HepG2 (cell line): ENCODE data around the gene PSMB1. TPM values are rescaled to one million over a fixed set of nuclear protein-coding genes. Genes with fewer than 3 reads are reported as not detected.

Experiments used
- HNRNPL ChIP-seq: fragments of 200-400 bp; formaldehyde crosslinking; IDR thresholded peaks from 2 replicates; pipeline ENCODE4 v1.6.1; 2017; ENCODE audit warnings: mild to moderate bottlenecking, low read depth, low read length
- KLF15 ChIP-seq: sonication (generic); formaldehyde crosslinking; IDR thresholded peaks from 2 replicates; pipeline ENCODE4 v1.8.1; 2023; ENCODE audit warnings: borderline replicate concordance, mild to moderate bottlenecking, inconsistent platforms, missing genetic modification reagents, mixed read lengths
- NONO ChIP-seq, 2 experiments: fragments of 450-650 bp in 1 of 2; sonication (generic) in 1 of 2; formaldehyde crosslinking in 1 of 2; IDR thresholded peaks in 1 of 2; conservative IDR thresholded peaks in 1 of 2; 2 replicates each; pipeline versions ENCODE4 v1.6.1 to v1.8.0; 2017 to 2022; ENCODE audit warnings: mild to moderate bottlenecking in 1 of 2, missing genetic modification reagents in 1 of 2, moderate library complexity in 1 of 2
- PHF21A ChIP-seq: sonication (generic); formaldehyde crosslinking; IDR thresholded peaks from 2 replicates; pipeline ENCODE4 v1.5.0; 2020; ENCODE audit warnings: mild to moderate bottlenecking, missing genetic modification reagents
- PPARG ChIP-seq: conservative IDR thresholded peaks from 2 replicates; pipeline ENCODE4 v1.6.1; 2016; ENCODE audit warnings: missing biosample characterization, missing genetic modification reagents
- REPIN1 ChIP-seq: sonication (generic); formaldehyde crosslinking; IDR thresholded peaks from 2 replicates; pipeline ENCODE4 v1.8.0; 2022; ENCODE audit warnings: missing genetic modification reagents, low read depth, mild to moderate bottlenecking, borderline replicate concordance
- SMC3 ChIP-seq: IDR thresholded peaks from 2 replicates; pipeline ENCODE4 v1.6.1; 2011; ENCODE audit warnings: low read length, improper control_type of control experiment
- ZFY ChIP-seq: sonication (generic); formaldehyde crosslinking; IDR thresholded peaks from 2 replicates; pipeline ENCODE4 v1.4.0; 2020; ENCODE audit warnings: missing genetic modification reagents
- ZFYVE20 ChIP-seq: sonication (generic); formaldehyde crosslinking; IDR thresholded peaks from 2 replicates; pipeline ENCODE4 v1.8.0; 2023; ENCODE audit warnings: low read depth, mild to moderate bottlenecking, moderate library complexity, missing genetic modification reagents, borderline replicate concordance
- ZNF263 ChIP-seq: sonication (generic); formaldehyde crosslinking; IDR thresholded peaks from 2 replicates; pipeline ENCODE4 v1.4.0; 2020; ENCODE audit warnings: missing genetic modification reagents
- ZNF431 ChIP-seq: sonication (generic); formaldehyde crosslinking; IDR thresholded peaks from 2 replicates; pipeline ENCODE4 v1.9.0; 2022; ENCODE audit warnings: missing genetic modification reagents, low read depth, mild to moderate bottlenecking, borderline replicate concordance
- ZNF549 ChIP-seq: sonication (generic); formaldehyde crosslinking; IDR thresholded peaks from 2 replicates; pipeline ENCODE4 v1.5.0; 2020; ENCODE audit warnings: missing genetic modification reagents
- ZSCAN29 ChIP-seq: sonication (generic); formaldehyde crosslinking; conservative IDR thresholded peaks from 2 replicates; pipeline ENCODE4 v1.4.0; 2020; ENCODE audit warnings: mild to moderate bottlenecking, missing genetic modification reagents
- polyA plus RNA-seq, 8 experiments: library from polyadenylated mRNA; depleted of rRNA in 3 of 8; stranded (reverse) in 7 of 8; unstranded in 1 of 8; fragments of >200 nt; fragmentation: Illumina TruSeq in 4 of 8; extraction: Trizol in 4 of 8; gene quantifications; 2 replicates each; pipeline versions ENCODE4 v1.2.1 to v1.2.3, GENCODE V29; 2011 to 2016; ENCODE audit warnings: low read depth in 4 of 8, missing spikeins in 1 of 8, mixed read lengths in 1 of 8; ENCODE audit not compliant: insufficient read depth in 1 of 8
- total RNA-seq, 5 experiments: library from RNA; depleted of rRNA; stranded (reverse); fragments of >200 nt; fragmentation: Illumina TruSeq; extraction: Trizol; gene quantifications; 2 replicates each; pipeline ENCODE4 v1.2.3, GENCODE V29; 2016; ENCODE audit warnings: low read depth in 1 of 5
- TF ChIP-seq, protein P1 (sequence below): sonication (generic); formaldehyde crosslinking; IDR thresholded peaks from 2 replicates; pipeline ENCODE4 v1.8.0; 2022; ENCODE audit warnings: mild to moderate bottlenecking, missing genetic modification reagents, borderline replicate concordance
- TF ChIP-seq, protein P2 (sequence below): sonication (generic); formaldehyde crosslinking; IDR thresholded peaks from 2 replicates; pipeline ENCODE4 v1.4.0; 2020; ENCODE audit warnings: mild to moderate bottlenecking, missing genetic modification reagents, borderline replicate concordance
- TF ChIP-seq, protein P3 (sequence below): sonication (generic); formaldehyde crosslinking; IDR thresholded peaks from 2 replicates; pipeline ENCODE4 v1.4.0; 2020; ENCODE audit warnings: missing genetic modification reagents
- TF ChIP-seq, protein P4 (sequence below): sonication (generic); formaldehyde crosslinking; IDR thresholded peaks from 2 replicates; pipeline ENCODE4 v1.4.0; 2020; ENCODE audit warnings: missing genetic modification reagents

Gene PSMB1
- total and polyA plus RNA-seq, 2 of the 13 experiments (the other 11 are each of a cell fraction or from before 2014, with no cell fraction given): 528 to 592 TPM

DNA sequence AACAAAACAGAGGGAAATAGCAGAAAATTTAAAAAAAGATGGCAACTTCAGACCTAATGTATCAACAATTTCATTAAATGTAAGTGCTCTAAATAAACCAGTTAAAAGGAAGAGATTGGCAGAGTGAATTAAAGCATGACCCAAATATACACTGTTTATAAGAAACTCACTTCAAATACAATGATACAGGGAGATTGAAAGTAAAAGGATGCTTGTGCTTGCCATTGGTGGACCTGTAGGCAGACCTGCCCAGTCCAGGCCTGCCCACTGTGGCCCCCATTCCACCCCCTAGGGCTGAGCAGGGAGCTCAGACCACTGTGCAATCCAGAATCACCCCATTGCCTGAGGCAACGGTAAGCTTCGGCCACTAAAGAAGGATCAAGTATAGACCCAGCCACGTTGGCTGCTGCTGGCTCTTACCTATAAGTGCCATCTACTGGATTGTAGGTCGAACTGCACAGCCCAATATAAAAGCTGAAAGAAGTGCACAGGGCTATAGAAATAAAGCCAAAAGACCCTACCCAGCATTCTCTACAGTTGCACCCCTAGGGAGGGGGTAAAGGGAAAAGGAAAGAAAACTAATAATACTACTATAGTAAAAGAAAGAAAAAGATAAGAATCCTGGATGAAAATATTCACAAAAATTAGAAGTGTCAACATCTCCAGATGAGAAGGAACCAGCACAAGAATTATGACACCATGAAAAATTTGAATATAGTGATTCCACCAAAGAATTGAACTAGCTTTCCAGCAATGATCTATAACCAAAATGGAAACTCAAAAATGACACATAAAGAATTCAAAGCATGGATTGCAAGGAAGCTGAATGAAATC lies 36.1 kb downstream of the PSMB1 start (continued):
- TF ChIP-seq, protein P1, sequence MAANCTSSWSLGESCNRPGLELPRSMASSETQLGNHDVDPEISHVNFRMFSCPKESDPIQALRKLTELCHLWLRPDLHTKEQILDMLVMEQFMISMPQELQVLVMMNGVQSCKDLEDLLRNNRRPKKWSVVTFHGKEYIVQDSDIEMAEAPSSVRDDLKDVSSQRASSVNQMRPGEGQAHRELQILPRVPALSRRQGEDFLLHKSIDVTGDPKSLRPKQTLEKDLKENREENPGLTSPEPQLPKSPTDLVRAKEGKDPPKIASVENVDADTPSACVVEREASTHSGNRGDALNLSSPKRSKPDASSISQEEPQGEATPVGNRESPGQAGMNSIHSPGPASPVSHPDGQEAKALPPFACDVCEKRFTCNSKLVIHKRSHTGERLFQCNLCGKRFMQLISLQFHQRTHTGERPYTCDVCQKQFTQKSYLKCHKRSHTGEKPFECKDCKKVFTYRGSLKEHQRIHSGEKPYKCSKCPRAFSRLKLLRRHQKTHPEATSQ (CRISPR knock-in tag): 0 out of 2 replicates have a peak, but pooled peaks have one; percentile 50
- TF ChIP-seq ZFY (CRISPR knock-in tag): no peak
- TF ChIP-seq ZNF431: no peak
- TF ChIP-seq, protein P2, sequence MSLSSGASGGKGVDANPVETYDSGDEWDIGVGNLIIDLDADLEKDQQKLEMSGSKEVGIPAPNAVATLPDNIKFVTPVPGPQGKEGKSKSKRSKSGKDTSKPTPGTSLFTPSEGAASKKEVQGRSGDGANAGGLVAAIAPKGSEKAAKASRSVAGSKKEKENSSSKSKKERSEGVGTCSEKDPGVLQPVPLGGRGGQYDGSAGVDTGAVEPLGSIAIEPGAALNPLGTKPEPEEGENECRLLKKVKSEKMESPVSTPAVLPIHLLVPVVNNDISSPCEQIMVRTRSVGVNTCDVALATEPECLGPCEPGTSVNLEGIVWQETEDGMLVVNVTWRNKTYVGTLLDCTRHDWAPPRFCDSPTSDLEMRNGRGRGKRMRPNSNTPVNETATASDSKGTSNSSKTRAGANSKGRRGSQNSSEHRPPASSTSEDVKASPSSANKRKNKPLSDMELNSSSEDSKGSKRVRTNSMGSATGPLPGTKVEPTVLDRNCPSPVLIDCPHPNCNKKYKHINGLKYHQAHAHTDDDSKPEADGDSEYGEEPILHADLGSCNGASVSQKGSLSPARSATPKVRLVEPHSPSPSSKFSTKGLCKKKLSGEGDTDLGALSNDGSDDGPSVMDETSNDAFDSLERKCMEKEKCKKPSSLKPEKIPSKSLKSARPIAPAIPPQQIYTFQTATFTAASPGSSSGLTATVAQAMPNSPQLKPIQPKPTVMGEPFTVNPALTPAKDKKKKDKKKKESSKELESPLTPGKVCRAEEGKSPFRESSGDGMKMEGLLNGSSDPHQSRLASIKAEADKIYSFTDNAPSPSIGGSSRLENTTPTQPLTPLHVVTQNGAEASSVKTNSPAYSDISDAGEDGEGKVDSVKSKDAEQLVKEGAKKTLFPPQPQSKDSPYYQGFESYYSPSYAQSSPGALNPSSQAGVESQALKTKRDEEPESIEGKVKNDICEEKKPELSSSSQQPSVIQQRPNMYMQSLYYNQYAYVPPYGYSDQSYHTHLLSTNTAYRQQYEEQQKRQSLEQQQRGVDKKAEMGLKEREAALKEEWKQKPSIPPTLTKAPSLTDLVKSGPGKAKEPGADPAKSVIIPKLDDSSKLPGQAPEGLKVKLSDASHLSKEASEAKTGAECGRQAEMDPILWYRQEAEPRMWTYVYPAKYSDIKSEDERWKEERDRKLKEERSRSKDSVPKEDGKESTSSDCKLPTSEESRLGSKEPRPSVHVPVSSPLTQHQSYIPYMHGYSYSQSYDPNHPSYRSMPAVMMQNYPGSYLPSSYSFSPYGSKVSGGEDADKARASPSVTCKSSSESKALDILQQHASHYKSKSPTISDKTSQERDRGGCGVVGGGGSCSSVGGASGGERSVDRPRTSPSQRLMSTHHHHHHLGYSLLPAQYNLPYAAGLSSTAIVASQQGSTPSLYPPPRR (CRISPR knock-in tag): no peak
- TF ChIP-seq ZFYVE20 (CRISPR knock-in tag): no peak
- TF ChIP-seq HNRNPL: no peak
- peak; percentile 97 for TF ChIP-seq SMC3
- TF ChIP-seq, protein P3, sequence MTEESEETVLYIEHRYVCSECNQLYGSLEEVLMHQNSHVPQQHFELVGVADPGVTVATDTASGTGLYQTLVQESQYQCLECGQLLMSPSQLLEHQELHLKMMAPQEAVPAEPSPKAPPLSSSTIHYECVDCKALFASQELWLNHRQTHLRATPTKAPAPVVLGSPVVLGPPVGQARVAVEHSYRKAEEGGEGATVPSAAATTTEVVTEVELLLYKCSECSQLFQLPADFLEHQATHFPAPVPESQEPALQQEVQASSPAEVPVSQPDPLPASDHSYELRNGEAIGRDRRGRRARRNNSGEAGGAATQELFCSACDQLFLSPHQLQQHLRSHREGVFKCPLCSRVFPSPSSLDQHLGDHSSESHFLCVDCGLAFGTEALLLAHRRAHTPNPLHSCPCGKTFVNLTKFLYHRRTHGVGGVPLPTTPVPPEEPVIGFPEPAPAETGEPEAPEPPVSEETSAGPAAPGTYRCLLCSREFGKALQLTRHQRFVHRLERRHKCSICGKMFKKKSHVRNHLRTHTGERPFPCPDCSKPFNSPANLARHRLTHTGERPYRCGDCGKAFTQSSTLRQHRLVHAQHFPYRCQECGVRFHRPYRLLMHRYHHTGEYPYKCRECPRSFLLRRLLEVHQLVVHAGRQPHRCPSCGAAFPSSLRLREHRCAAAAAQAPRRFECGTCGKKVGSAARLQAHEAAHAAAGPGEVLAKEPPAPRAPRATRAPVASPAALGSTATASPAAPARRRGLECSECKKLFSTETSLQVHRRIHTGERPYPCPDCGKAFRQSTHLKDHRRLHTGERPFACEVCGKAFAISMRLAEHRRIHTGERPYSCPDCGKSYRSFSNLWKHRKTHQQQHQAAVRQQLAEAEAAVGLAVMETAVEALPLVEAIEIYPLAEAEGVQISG (CRISPR knock-in tag): 0 out of 2 replicates have a peak, but pooled peaks have one; percentile 58
- no peak for TF ChIP-seq PPARG
- peak; percentile 25; the same call in 1 of the 2 replicates for TF ChIP-seq REPIN1
- TF ChIP-seq ZNF549 (CRISPR knock-in tag): no peak
- no peak for TF ChIP-seq PHF21A (CRISPR knock-in tag)
- TF ChIP-seq KLF15: no peak
- 0 out of 2 replicates have a peak, but pooled peaks have one; percentile 68 for TF ChIP-seq ZSCAN29 (CRISPR knock-in tag)
- TF ChIP-seq, protein P4, sequence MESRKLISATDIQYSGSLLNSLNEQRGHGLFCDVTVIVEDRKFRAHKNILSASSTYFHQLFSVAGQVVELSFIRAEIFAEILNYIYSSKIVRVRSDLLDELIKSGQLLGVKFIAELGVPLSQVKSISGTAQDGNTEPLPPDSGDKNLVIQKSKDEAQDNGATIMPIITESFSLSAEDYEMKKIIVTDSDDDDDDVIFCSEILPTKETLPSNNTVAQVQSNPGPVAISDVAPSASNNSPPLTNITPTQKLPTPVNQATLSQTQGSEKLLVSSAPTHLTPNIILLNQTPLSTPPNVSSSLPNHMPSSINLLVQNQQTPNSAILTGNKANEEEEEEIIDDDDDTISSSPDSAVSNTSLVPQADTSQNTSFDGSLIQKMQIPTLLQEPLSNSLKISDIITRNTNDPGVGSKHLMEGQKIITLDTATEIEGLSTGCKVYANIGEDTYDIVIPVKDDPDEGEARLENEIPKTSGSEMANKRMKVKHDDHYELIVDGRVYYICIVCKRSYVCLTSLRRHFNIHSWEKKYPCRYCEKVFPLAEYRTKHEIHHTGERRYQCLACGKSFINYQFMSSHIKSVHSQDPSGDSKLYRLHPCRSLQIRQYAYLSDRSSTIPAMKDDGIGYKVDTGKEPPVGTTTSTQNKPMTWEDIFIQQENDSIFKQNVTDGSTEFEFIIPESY (CRISPR knock-in tag): 0 out of 2 replicates have a peak, but pooled peaks have one; percentile 22
- no peak for TF ChIP-seq NONO (IDR thresholded peaks at IDR 0.05)
- TF ChIP-seq NONO (CRISPR knock-in tag; conservative IDR thresholded peaks at IDR 0.05): no peak
- no peak for TF ChIP-seq ZNF263 (CRISPR knock-in tag)
